HT1080 (cell line): ENCODE data around the gene MRPL21. TPM values are rescaled to one million over a fixed set of nuclear protein-coding genes. Genes with fewer than 3 reads are reported as not detected.
A peak's percentile ranks its signal among the peaks of the same experiment; 100 is the strongest.

Experiments used
- DNase-seq: peaks from one replicate; pipeline ENCODE4 v3.0.0-alpha.2; 2015; ENCODE audit warnings: low read depth
- polyA plus RNA-seq, 2 experiments: library from polyadenylated mRNA; depleted of rRNA; stranded (reverse); fragments of >200 nt; gene quantifications; 2 replicates each; pipeline ENCODE4 v1.2.3, GENCODE V29; 2015
- total RNA-seq: library from RNA; depleted of rRNA; stranded (reverse); fragments of >200 nt; shearing (Covaris generic); gene quantifications from 2 replicates; pipeline ENCODE4 v1.2.3, GENCODE V29; 2014; rRNA removed

MRPL21 gene
- total RNA-seq = 163 and 206 TPM in 2 replicates
- polyA plus RNA-seq (2015; cell fraction: cytosol; rRNA removed) = 68.9 and 103 TPM in 2 replicates
- polyA plus RNA-seq (2015; cell fraction: nucleus; rRNA removed) = 48.8 and 54.9 TPM in 2 replicates

DNA sequence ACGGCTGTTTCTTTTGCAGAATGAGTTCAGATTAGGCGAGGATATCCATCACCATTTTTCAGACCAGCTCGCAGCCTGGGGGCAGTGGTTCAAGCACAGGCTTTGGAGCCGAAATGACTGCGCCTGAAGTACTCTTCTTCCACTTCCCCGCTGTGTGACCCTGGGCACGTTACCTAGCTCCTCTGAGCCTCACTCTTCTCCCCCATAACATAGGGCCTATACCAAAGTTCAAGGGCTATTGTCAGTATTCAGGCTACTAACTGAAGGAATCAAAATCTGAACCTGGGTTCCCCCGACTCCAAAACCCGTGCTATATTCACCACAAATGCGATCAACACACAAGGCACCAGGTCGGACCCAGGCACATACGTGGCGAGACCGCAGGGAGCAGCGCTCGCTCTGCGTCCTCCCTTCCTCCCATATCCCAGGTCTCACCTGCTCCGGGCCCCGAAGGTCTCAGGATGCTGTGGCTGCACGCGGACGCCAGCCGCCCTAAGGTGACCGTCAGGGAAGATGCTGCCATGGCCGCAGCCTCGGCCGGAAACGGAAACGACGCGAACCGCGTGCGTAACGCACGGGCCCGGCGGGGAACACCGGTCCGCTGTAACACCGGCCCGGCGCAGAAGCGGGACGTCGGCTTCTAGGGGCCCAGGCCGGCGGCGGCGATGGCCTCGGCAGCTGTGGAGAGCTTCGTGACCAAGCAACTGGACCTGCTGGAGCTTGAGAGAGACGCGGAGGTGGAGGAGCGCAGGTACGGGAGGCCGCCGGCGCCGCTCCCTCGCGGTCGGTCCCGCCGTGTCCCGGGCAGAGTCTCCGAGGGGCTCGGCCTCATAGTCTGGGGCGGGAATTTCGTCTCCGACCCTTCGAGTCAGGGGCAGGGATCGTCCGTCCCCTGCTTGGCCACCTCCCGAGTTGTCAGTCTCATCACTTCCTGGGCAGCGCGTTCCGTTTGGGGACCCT lies at the start of gene MRPL21, which contains the start of gene IGHMBP2:
Gene MRPL21 (minus strand): TSS at position 545 of the 960 bp plus-strand sequence. CDS start 22 bp downstream, at position 523.
Gene IGHMBP2 (plus strand): TSS at position 604 of the 960 bp plus-strand sequence. CDS start 62 bp downstream, at position 666.
- DNase-seq = peak; percentile 74

DNA sequence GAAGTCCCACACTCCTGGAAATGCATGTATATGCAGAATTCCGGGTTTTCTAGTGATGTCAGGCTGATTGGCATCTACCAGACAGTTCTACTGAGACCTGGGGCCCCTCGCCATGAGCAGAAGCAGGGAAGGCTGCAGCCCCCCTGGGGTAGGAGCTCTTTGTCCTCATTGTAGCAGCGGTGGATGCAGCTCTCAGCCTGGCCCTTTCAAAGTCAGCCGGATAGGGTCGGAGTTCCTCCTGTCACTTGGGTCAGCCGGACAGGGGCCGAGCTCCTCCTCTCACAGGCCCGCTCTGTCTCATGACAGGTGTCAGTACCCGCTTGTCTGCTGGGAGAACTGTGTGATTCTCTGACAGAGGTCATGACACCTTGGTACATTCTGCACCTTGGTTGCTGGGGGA lies 47.1 kb upstream of the MRPL21 start:
- no peak for DNase-seq

DNA sequence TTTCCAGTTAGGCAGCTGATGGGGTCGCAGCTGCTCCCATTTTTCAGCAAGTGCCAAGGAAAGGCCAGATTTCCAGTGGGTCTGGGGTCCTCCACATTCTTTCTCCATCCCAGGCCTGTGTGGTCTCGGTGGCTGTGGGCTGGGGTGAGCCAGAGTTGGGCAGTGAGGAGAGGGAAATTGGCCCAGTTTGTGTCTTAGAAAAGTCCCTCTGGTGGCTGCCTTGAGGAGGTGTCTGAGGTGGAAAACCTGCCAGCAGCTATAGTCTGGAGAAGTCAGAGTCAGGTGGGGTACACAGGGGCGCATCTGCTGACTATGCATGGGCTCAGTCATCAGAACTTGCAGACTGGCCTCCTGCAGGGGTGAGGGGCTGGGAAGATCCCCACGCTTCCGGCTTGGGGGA lies 46.6 kb upstream of the MRPL21 start:
- DNase-seq = peak; percentile 15

DNA sequence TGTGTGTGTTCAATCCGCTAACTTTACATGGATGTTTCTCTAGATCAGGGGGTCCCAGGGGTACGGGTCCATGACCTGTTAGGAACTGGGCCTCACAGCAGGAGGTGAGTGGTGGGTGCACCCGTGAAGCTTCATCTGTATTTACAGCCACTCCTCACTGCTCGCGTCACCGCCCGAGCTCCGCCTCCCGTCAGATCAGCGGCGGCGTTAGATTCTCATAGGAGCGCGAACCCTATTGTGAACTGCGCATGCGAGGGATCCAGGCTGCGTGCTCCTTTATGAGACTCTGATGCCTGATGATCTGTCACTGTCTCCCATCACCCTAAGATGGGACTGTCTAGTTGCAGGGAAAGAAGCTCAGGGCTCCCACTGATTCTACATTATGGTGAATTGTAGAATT lies 45.3 kb upstream of the MRPL21 start:
- no peak for DNase-seq

DNA sequence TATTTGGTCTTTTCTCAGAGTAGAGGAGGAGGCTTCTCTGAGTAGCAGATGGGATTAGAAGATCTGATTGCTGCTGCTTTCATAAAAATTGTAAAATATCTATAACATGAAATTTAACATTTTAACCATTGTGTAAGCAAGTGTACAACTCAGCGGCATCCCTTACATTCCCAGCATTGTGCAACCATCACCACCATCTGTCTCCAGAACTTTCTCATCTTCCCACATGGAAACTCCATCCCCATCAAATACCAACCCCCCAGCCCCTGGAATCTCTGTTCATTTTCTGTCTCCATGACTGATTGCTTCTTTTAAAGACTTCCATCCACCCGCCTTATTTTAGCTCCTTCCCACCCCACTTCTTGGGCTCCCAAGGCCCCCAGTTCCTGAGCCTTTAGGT lies 44.9 kb upstream of the MRPL21 start:
- DNase-seq = no peak

DNA sequence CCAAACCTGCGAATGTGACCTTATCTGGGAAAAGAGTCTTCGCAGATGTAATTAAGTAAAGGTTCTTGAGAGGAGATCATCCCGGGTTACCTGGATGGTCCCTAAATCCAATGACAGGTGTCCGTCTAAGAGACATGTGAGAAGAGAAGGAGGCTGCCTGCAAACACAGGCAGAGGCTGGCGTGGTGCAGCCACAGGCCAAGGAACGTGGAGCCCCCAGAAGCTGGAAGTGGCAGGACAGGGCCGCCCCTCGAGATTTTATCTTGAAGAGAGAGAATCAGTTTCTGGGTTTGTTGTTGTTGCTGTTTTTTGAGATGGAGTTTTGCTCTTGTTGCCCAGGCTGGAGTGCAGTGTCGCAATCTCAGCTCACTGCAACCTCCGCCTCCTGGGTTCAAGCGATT lies 43.5 kb upstream of the MRPL21 start:
- DNase-seq = no peak

DNA sequence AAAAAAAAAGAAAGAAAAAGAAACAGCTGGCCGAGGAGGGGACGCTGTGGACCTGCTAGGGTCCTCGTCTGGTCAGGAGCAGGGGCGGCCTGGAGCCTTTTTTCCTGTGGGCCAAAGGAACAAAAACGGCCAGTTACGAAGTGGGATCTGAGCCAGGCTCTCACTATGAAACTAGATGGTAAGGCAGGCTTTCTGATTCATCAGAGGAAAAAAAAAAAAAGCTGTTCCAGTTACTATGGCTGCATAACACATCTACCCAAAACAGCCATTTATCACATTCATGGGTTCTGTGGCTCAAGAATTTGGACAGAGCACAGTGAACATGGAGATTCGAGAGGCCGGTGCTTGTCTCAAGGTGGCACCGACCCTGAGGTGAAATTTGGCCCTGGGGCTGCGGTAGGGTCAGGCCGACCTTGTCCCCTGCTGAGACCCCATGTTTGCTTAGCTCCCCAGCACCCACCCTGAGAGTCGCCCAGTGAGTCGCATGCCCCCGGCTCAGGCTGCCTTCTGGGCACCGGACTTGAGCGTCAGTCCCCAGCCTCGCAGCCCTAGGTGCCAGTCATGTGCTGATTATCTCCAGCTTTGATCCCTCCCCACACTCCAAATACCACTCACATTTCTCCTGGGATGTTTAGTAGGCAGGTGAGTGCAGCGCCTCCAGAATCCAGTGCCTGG lies 42.9 kb upstream of the MRPL21 start:
- DNase-seq = peak; percentile 58

DNA sequence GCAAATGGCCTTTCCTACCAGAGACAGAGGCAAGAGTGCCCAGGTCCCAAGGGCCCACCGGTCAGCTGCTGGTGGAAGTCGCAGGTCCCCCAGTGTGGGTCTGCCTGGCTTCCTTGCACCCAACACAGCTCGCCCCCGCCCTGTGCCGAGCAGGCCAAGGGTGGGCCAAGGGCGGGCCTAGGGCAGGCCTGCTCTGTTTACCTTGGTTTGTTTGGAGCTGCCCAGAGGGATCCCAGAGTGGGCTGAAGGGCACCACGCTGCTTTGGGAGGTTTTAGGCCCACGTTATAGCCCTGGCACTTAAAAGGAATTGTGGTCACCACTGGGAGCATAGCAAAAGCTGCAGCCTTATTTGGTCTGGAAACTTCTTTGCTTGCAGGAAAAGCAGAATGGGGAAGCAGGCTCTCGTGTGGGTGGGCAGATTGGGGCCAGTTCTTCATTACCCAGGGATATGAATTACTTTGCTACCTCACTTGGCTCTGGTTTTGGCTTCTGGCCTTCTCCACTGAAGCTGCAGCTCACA lies 39.2 kb upstream of the MRPL21 start:
- no peak for DNase-seq

DNA sequence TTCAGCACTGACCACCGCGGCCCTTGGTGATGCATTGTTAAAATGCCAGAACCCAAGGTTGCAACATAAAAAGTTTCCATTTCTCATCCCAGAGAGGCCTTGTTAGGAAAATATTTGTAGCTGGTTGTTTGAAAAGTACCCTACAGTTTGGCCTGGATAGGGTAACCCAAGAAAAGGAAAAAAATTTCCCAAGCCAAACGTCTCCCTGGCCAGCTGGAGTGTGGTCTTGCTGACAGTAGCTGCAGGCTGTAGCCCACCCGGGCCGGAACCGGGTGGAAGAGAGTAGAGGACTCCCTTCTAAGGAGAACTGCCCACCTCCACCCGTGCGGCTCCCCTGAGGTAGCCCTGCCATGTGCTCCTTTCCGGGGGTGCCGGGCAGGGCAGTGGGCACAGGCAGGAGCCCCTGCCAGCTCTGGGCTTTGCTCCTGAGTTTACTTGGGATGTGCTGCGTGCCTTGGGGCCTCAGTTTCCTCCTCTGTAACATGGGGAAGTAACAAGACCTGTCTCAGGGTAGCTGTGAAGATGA lies 38.5 kb upstream of the MRPL21 start:
- no peak for DNase-seq

DNA sequence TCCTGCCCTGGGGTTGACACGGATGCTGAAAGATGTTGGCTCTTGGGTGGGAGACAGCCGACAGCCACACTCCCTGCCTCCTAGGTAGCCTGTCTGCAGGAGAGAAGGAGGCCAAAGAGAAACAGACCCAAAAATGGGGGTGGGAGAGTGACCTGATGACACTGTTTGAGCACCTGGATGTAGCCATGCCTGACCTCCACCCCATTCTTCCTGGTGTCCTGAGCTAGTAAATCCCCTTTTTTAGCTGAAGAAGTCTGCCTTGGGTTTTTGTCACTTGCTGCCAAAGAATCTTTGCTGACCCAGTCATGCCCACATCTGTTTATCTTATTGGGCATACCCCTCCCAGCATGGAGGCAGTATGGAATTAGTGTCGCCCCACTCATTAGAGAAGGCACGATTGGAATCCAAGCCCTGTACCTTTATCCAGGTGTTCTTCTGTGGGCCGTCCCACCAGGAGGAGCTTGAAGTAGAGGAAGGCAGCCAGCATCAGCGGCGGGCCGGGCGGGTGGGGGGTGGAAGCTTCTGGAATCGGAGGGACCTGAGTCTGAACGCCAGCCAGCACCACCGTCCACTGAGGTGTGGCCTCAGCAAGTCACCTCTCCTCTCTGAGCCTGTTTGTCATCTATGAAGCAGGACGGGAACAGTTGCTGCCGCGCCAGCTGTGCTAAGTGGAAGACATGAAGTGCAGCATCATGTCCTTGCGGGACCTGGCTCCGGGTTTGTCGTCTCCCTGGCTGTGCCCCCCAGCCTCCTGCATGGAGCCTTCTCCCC lies 37.9 kb upstream of the MRPL21 start:
- no peak for DNase-seq

DNA sequence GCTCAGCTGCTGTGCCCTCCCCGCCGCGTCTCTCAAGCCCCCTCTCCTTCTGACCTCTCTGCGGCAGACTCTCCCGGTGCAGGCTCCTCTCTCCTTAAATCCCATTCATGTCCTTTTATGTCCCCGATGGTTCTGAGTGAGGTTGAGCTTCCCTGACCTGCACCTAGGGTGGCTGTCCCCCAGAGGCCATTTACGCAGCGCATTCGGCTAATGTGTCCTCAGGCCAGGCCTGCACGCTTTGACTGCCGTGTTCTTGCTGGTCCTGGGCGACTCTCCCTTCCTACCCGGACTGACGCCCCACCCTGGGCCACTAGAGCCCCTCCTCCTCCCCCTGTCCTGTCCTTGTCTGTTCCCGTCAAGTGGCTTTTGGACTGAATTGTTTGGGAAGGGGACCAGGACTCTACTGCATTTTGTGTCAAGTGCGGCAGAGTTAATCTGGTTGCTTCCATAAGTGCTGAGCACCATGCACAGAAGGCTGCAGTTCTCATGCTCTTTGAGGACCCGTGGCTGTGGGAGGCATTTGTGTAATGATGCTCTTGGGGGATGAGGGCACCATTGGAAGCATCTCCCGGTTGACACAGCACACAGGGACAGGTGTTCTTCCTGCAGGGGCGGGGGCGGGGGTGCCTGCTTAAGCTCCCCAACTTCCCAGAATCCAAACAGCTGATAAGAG lies 37.2 kb upstream of the MRPL21 start:
- no peak for DNase-seq

DNA sequence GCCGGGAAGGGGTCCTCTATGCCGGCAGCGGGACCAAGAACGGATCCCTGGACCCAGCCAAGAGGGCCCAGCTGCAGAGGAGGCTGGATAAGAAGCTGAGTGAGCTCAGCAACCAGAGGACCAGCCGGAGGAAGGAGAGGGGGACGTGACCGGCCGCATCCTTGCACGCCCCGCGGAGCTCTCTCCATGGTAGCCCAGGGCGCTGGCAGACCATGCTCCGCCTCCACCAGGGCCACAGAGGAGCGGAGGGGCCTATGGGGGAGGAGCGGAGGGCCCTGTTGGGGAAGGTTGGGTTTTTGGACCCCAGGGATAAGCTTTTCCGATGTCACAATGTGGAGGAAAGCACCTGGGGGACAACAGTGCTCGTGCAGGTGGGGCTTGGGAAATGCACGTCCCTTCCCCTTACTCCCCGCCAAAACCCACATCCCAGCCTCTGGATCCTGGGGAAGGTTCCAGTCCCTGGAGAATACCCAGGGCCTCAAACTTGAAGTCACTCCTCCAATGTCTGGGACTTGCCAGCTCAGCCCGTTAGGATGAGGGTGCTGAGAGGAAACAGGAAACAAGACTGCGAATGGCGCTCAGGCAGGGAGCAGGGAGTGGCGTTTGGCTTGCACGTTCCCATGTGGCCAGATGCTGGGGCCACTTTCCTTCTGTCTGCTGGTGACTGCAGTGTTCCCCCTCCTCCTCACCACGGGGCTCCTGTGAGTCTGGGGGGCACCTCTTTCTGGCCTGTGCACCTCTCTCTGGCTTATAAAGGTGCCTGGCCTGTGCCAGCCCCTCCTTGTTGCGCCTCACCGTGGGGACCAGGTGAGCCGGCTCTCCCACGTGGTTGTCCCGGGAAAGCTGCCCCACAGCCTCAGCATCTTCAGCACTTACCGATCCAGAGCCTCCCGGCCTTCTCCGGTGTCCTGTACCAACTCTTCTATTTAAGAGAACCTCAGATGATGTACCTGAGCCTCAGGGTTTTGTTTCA lies 36.2 kb upstream of the MRPL21 start:
- no peak for DNase-seq

DNA sequence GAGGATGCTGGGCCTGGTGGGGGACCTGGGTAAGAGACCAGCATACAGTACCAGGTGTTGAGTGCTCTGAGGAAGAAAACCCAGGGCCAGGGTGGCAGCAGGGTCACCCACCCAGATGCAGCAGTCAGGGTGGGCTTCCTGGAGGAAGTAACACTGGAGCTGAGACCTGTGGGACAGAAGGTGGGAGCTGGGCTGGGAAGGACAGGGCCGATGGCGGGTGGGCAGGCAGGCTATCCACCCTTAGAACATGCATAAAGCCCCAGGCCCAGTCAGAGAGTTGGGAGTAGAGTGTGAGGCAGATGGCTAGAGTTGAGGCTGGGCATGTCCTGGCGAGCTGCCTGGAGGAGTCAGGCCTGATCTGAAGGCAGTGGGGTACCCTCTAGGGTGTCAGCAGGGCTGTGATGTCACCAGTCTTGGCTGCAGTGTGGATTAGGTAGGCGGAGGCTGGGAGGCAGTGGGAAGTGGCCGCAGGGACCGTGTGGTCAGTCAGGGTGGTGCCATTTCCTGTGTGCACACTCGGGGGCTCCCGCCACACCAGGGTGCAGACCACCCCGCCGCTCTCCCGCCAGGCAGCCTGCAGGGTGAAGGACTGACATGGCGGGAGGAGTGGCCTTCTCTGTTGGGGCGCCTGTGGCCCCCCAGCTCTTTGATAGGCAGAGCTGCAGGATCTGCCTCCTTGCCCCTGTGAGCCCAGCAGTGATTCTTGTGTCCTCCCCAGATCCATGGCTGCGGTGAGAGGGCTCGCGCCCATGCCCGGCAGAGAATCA lies 35.4 kb upstream of the MRPL21 start:
- no peak for DNase-seq

DNA sequence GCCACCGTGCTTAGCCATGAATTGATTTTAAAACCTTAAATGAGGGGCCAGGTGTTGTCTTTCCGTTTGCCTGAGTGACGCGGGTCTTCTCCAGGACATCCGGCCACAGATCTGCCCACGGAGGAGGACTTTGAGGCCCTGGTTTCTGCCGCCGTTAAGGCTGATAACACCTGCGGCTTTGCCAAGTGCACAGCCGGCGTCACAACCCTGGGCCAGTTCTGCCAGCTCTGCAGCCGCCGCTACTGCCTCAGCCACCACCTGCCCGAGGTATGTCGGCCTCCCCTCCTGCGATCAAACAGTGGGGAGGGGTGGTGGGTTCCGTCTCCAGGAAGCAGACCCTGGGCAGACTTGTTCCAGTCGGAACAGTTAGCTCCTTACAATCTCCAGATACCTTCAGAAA lies 34.5 kb upstream of the MRPL21 start:
- no peak for DNase-seq

DNA sequence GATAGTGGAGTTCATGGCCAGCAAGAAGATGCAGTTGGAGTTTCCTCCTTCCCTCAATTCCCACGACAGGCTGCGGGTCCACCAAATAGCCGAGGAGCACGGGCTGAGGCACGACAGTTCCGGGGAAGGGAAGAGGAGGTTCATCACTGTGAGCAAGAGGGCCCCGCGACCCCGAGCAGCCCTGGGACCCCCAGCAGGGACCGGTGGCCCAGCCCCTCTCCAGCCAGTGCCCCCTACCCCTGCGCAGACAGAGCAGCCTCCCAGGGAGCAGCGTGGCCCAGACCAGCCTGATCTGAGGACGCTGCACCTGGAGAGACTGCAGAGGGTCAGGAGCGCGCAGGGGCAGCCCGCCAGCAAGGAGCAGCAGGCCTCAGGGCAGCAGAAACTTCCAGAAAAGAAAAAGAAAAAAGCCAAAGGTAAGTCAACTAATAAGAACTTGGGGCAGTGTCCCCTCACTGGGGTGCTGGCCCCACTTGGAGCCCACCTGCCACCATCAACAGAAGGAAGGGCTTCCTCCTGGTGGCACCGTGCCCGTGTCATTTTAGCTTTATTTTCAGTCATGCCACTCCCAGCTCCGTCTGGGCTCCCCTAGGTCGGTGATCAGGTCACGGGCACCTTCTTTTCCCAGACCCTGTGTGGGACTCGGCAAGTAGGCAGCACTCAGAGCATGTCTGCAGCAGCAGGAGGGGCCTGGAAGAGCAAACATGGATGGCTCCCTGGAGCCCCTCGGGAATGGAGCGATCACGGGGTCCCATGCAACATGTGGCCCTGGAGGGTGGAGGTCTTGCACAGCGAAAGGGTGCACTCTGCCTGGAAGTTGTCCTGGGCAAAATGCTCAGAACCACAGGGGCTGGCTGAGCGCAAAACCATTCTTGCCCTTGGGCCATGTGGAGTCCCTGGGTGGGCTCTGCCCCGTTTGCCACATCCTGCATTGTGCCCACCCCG lies 33.3 kb upstream of the MRPL21 start:
- no peak for DNase-seq

DNA sequence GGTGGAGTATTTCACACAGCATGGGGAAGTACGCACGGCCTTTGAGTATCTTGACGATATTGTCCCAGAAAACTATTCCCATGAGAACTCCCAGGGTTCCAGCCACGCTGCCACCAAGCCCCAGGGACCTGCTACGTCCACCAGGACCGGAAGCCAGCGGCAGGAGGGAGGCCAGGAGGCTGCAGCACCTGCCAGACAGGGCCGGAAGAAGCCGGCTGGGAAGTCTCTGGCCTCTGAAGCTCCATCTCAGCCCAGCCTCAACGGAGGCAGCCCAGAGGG lies 32.7 kb upstream of the MRPL21 start:
- DNase-seq = no peak
